GM18505 (cell line): ENCODE measurements around the gene BMP6.

ENCODE experiments used
- ATAC-seq: cut with Tn5 transposase; IDR thresholded peaks from one replicate; pipeline ENCODE4 v1.9.1; 2021; ENCODE audit not compliant: unreplicated experiment
- POLR2A ChIP-seq: IDR thresholded peaks from 4 replicates; pipeline ENCODE4 v1.6.1; 2011; ENCODE audit warnings: borderline replicate concordance; ENCODE audit not compliant: insufficient read depth, insufficient read length; ENCODE audit errors: extremely low read depth

Gene BMP6

DNA sequence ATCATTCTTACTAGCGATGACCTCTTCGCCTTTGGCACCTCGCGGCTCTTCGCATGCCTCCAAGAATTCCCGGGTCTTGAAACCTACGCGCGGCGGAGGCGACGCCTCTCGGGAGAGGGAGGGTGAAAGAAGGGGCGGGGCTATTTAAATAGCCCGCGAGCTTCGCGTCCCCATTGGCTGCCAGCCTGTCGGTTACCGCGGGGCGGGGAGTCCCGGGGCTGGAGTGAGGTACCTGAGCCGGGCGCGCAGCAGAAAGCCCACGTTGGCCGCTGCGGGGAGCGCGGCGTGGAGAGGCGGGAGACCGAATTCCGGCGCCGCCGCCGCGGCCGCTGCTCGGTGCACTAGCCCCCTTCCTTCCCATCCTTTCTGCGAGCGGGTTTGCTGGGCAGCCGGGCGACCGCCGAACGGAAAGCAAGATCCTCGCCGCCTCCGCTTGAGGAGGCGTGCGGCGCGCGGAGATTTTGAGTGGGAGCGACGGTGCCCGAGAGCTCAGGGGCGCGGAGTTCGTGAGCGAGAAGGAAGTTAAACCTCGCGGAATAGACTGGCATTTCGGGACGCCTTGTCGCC lies at the start of gene BMP6:
BMP6 (plus strand) TSS at position 251 of the 567 bp plus-strand sequence. CDS start 857 bp downstream, outside the sequence.
- TF ChIP-seq POLR2A, result no peak
- peak; percentile 79 for ATAC-seq

DNA sequence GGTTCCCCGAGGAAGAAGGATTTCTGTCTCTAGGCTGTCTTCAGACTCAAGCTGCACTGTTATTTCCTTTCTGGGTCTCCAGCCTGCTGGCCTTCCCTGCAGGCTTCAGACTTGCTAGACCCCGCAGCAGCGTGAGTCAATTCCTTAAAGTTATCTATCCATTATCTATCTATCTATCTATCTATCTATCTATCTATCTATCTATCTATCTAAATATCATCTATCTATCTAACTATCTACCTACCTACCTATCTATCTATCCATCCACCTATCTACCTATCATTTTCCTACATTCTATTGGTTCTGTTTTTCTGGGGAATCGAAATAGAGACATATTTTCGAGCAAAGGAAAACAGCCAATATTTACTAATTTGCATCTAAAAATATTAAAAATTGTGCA lies 48.7 kb upstream of the BMP6 start:
- ATAC-seq, result no peak
- TF ChIP-seq POLR2A, result no peak

DNA sequence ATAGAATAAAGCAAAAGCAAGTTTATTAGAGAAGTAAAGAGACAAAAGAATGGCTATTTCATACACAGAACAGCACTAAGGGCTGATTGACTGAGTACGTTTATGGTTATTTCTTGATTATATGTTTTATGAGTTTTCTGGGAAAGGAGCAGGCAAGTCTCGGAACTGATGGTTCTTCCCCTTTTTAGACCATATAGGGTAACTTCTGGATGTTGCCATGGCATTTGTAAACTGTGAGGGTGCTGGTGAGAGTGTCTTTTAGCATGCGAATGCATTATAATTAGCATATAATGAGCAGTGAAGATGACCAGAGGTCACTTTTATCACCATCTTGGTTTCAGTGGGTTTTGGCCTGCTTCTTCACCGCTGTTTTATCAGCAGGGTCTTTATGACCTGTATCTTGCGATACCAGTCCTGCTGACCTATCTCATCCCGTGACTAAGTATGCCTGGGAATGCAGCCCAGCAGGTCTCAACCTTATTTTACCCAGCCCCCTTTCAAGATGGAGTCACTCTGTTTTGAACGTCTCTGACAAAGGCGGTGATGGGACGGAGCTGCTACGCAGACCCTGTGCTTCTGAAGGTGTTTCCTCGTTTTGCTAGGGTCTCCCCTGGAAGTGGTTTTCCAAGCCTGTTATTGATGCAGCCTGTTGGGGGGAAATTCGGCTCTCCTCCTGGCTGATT lies 45.4 kb upstream of the BMP6 start:
- no peak for TF ChIP-seq POLR2A
- no peak for ATAC-seq

DNA sequence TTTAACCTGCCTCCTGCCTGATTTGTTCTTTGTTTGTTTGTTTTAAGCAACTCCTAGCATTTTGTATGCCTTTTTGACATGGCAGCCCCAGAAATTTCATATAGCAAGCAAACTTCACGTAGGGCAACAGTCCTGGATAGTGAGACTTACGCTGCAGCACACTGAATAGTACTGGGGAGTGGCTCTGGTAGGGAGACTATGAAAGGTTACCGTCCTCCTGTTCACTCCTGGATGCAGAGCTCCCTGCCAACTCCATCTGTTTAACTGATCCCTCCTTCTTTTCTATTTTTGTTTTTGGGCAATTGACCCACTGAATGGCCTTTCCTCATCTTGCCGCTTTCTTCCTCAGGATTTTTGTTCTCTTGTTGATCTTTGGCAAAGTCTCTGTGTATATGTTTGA lies 44.5 kb upstream of the BMP6 start:
- ATAC-seq, result no peak
- no peak for TF ChIP-seq POLR2A

DNA sequence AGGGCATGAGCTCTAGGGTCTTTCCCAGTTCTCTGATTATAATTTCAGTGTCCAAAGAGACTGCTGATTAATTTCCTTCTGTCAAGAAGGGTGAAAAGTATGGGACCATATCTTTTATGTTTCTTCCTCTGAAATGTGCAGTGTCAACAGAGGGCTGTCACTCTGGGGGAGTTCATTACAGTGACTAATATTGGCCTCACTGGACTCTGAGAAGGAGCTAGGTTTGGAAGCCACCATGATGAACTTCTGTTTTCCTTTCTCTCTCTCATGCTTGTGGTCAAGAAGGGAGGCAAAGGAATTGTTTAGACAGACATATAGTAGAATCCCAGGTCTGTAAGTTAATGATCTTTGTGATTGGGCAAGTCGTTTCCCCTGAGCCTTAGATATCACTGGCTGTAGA lies 41.8 kb upstream of the BMP6 start:
- TF ChIP-seq POLR2A, result no peak
- no peak for ATAC-seq

DNA sequence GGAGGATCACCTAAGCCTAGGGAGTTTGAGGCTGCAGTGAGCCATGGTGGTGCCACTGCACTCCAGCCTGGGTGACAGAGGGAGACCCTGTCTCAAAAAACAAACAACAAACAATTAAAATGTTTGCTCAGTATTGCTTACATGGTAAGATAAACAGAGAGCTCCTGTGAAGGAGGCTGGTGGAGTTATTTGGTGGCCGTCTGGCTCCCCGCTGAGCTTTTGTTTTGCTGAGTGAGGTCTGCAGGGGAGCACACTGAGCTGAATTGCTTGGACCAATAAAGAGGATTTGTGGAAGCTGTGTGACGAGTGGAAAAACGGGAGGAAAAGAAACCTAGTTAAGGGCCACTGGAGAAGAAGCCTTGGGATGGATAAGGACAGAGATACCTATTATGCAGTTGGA lies 41.1 kb upstream of the BMP6 start:
- ATAC-seq, result no peak
- TF ChIP-seq POLR2A, result no peak

DNA sequence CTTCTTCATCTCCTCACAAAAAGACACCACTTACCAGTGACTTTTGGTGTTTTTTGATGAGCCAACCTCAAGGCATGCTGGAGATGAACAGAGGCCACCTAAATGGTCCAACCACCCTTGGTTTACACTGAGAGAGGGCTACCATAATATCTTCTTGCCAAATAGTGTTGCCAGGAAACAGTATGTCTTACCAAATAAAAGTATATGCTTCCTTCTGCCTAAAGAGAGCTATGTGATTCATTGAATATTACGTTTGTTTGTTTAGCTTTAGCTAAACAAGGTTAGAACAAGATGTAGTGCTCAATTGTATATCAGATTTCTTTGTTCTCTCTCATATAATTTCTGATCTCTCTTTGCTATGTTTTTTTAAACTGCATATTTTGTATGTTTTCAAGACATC lies 40.6 kb upstream of the BMP6 start:
- ATAC-seq, result no peak

DNA sequence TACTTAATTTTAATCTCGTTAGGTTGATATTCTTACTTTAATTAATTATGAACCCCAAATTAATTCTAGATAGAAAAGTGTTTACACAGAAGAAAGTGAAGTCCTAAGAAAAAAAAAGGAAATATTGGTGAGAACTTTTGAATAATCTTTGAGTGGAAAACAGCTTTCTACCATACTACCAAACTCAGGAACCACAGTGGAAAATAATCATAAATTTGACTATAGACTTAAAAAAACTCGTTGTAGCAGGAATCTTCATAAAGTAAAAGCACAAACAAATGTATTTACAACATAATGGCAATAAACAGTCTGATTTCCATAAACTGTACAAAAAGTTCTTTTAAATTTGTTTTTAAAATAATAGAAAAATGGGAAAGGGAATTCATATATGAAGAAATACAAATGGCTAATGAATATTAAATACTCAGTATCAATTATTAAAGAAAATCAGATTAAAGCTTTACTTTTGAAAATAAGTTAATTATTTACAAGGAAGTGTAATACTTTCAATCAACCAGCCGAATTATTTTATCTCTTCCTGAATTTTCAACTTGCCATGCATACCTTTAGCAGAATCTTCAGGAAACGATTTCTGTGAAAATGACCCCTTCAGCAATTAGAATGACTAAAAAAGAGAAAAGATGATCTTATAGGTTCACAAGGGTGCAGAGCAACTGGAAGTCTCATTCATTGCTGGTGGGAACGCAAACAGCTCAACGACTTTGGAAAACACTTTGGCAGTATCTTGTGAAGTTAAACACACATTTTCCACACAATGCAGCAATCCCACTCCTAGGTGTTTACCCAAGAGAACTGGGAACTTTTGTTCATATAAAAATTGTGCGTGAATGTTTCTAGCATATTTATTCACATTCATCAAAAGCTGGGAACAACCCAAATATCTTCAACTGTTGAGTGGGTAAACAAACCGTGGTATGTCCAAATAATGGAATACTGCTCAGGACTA lies 38.5 kb upstream of the BMP6 start:
- no peak for ATAC-seq
- TF ChIP-seq POLR2A, result no peak

More for the DNA sequence above, 40.6 kb upstream of the BMP6 start:
- no peak for TF ChIP-seq POLR2A

DNA sequence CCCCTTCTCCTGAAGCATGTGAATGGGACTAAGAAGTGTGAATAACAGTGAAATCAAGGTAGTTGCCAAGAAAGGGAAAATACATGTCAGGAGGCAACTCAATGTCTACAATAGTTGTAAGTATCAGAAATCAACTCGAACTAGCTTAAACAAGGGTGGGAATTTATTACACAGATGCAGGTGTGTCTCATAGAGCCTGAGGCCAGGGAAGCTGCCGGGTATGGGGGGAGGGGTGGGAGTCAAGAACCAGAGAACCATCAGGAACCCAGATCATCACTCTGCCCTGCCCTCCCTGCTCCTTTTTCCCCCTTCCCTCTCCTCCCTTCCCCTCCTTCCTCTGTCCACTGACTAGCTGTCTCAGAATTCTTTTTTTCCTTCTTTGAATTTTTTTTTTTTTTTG lies 34.9 kb upstream of the BMP6 start:
- no peak for ATAC-seq
- TF ChIP-seq POLR2A, result no peak

DNA sequence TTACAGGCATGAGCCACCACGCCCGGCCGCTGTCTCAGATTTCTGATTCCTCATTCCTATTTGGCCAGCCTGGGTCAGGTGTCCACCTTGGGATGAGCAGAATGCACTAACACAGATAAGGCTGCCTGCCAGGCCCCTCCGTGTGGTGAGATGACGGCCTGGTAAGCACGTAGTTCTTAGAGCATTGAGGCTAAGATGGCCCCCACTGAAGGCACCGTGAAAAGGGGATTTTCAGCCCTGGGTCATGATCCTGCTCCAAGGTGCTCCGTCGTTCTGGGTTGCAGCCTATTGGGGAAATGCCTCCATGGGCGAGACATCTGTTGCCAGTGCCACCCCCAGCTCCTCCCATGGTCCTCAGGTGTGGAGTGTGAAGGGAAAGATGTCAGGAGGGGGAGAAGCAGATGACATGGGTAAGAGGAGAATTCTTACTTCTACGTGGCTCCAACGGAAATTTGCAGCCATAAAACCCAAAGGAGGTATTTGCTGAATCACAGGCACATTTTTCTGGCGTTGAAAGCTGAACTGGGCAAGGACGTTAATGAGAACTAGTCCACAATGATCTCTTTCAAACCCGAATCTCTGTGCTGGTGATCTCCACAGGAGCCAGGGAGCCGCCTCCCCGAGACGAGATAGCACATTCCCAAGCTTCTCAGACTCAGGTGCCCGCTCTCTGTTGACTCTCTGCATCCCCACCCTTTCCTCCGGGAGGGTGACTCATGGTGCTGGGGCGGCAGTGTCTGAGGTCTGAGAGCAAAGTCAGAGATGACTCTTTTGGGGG lies 34.0 kb upstream of the BMP6 start:
- ATAC-seq, result no peak

DNA sequence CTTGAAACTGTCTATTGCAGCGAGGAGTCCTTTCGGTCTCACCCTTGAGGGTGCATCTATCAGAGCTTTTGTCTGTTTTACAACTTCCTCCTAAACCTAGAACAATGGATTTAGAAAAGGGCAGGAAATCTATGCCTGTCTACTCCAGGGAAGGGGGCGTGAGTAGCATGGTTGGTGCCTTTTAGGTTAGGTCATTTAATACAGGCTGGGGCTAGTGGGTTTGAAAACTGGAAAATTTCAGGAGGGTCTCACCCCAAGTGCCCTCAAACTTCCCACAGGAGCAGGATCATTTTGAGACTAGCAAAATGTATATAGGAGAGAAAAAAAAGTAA lies 33.5 kb upstream of the BMP6 start:
- TF ChIP-seq POLR2A, result no peak

More for the DNA sequence above, 34.0 kb upstream of the BMP6 start:
- no peak for TF ChIP-seq POLR2A

DNA sequence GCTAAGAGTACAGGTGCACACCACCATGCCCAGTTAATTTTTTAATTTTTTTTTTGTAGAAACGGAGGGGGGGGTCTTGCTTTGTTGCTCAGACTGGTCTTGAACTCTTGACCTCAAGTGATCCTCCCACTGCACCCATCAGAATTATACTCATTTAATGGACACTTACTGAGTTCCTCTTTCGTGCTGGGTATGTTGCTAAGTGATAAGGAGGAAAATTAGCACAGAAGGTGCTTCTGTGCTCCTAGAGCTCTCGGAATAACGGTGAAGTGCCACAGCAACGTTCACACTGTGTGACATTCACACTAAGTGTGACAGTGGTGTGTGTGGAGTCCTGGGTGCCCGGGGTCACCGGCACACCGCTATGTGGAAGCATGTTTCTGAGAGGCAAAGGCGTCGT lies 32.1 kb upstream of the BMP6 start:
- no peak for TF ChIP-seq POLR2A
- ATAC-seq, result no peak

More for the DNA sequence above, 33.5 kb upstream of the BMP6 start:
- no peak for ATAC-seq

DNA sequence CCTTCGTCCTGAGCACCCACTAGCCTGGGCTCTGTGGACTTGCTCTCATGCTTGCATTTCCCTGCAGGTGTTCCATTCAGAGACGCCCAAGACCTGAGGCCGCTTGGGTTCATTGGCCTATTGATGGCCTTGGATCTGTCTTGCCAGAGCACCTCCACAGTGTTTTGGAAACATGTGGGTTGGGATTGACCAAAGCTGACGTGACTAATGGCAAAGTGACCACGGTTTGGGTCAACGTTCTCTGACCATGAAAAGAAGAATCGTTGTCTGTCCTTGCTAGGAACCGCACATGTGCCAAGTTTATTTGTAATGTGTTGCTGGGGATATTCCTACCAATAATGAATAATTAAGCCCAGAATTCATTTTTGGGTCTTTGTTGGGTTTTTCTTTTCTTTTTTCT lies 29.8 kb upstream of the BMP6 start:
- TF ChIP-seq POLR2A, result no peak
- no peak for ATAC-seq
